KMS-11 (cell line): ENCODE data around the gene IGSF9.

Experiments used
- H2AFZ ChIP-seq: fragments of 200-600 bp; sonication (generic); 2 replicates; pipeline ENCODE4 v1.6.1; 2016; ENCODE audit warnings: antibody characterized with exemption, mixed run types, low read depth
- H3K27ac ChIP-seq: fragments of 200-600 bp; sonication (generic); 2 replicates; pipeline ENCODE4 v1.6.1; 2016; ENCODE audit warnings: mild to moderate bottlenecking, mixed run types
- H3K27me3 ChIP-seq: fragments of 200-600 bp; sonication (generic); 2 replicates; pipeline ENCODE4 v1.6.1; 2017; ENCODE audit warnings: mild to moderate bottlenecking, low read depth, mixed run types, moderate library complexity; ENCODE audit not compliant: insufficient read depth
- H3K36me3 ChIP-seq: fragments of 200-600 bp; sonication (generic); 2 replicates; pipeline ENCODE4 v1.6.1; 2017; ENCODE audit warnings: mild to moderate bottlenecking, mixed run types; ENCODE audit not compliant: insufficient read depth
- H3K4me1 ChIP-seq: fragments of 200-600 bp; sonication (generic); 2 replicates; pipeline ENCODE4 v1.6.1; 2016; ENCODE audit warnings: mild to moderate bottlenecking, low read depth, mixed run types; ENCODE audit not compliant: poor library complexity, severe bottlenecking
- H3K4me2 ChIP-seq: fragments of 200-600 bp; sonication (generic); 2 replicates; pipeline ENCODE4 v1.7.0; 2016; ENCODE audit warnings: mild to moderate bottlenecking, mixed run types
- H3K4me3 ChIP-seq: fragments of 200-600 bp; sonication (generic); IDR thresholded peaks from 2 replicates; pipeline ENCODE4 v1.6.1; 2017; ENCODE audit warnings: low read depth, low read length, mixed read lengths; ENCODE audit not compliant: insufficient read depth
- H3K79me2 ChIP-seq: fragments of 200-600 bp; sonication (generic); 2 replicates; pipeline ENCODE4 v1.6.1; 2016; ENCODE audit warnings: low read depth, mixed run types; ENCODE audit not compliant: insufficient read depth
- H3K9ac ChIP-seq: fragments of 200-600 bp; sonication (generic); 2 replicates; pipeline ENCODE4 v1.6.1; 2016; ENCODE audit warnings: mild to moderate bottlenecking, mixed run types
- H4K20me1 ChIP-seq: fragments of 200-600 bp; sonication (generic); 2 replicates; pipeline ENCODE4 v1.6.1; 2016; ENCODE audit warnings: mild to moderate bottlenecking, mixed run types; ENCODE audit not compliant: insufficient read depth
- CTCF ChIP-seq: fragments of 200-600 bp; sonication (generic); conservative IDR thresholded peaks from 2 replicates; pipeline ENCODE4 v1.6.1; 2017; ENCODE audit warnings: low read depth, mild to moderate bottlenecking, antibody characterized with exemption, low read length, moderate library complexity, mixed read lengths

Gene IGSF9

GRCh38 chr1:159939678-159940002 is 5.8 kb downstream of the IGSF9 start:
- TF ChIP-seq CTCF: no peak
- Histone ChIP-seq H3K4me2 (no peak overlapping the region), H4K20me1 (no peaks in the 10 kb centered on the region), H3K9ac (no peak overlapping the region), H3K4me1 (peaks cover 21% of the 10 kb centered on the region), H2AFZ (no peak overlapping the region), H3K27ac (no peak overlapping the region), H3K27me3 (peaks cover 14% of the 10 kb centered on the region; the same call in 1 of the 2 replicates), H3K4me3 (no peak overlapping the region), H3K36me3 (no peaks in the 10 kb centered on the region), H3K79me2 (no peaks in the 10 kb centered on the region)

- no peak overlapping the region for H3K4me2 ChIP-seq
- H4K20me1 ChIP-seq: no peaks in the 10 kb centered on the region
- H3K4me1 ChIP-seq: peaks cover 21% of the 10 kb centered on the region
- no peak overlapping the region for H3K4me3 ChIP-seq
- peaks cover 9% of the 10 kb centered on the region; the same call in 1 of the 2 replicates for H3K27me3 ChIP-seq
- no peak overlapping the region for H2AFZ ChIP-seq
- H3K36me3 ChIP-seq: no peaks in the 10 kb centered on the region
- H3K79me2 ChIP-seq: no peaks in the 10 kb centered on the region
- H3K27ac ChIP-seq: no peak overlapping the region
- H3K9ac ChIP-seq: no peak overlapping the region
- TF ChIP-seq CTCF: no peak
Measured at GRCh38 chr1:159938905-159939677, 6.3 kb downstream of the IGSF9 start.

- Histone ChIP-seq H3K36me3 (no peaks in the 10 kb centered on the region), H3K79me2 (no peaks in the 10 kb centered on the region), H2AFZ (no peak overlapping the region; the same call in 1 of the 2 replicates), H3K4me3 (no peak overlapping the region), H3K4me2 (no peak overlapping the region), H3K27ac (no peak overlapping the region), H3K9ac (no peak overlapping the region), H4K20me1 (no peaks in the 10 kb centered on the region), H3K27me3 (peaks cover 1% of the 10 kb centered on the region; the same call in 1 of the 2 replicates), H3K4me1 (peaks cover 21% of the 10 kb centered on the region)
- no peak for TF ChIP-seq CTCF
Measured at GRCh38 chr1:159938211-159938852, 7.1 kb downstream of the IGSF9 start.

GRCh38 chr1:159937054-159937750 is 8.2 kb downstream of the IGSF9 start:
- Histone ChIP-seq H3K9ac (no peak overlapping the region), H3K36me3 (no peaks in the 10 kb centered on the region), H3K4me2 (no peak overlapping the region), H3K27ac (no peak overlapping the region), H4K20me1 (no peaks in the 10 kb centered on the region), H3K4me1 (peaks cover 21% of the 10 kb centered on the region), H3K4me3 (no peak overlapping the region), H3K27me3 (no peaks in the 10 kb centered on the region), H2AFZ (no peak overlapping the region), H3K79me2 (no peaks in the 10 kb centered on the region)
- no peak for TF ChIP-seq CTCF
